ENCODE results near the gene PSMD13.

PSMD13 gene

DNA sequence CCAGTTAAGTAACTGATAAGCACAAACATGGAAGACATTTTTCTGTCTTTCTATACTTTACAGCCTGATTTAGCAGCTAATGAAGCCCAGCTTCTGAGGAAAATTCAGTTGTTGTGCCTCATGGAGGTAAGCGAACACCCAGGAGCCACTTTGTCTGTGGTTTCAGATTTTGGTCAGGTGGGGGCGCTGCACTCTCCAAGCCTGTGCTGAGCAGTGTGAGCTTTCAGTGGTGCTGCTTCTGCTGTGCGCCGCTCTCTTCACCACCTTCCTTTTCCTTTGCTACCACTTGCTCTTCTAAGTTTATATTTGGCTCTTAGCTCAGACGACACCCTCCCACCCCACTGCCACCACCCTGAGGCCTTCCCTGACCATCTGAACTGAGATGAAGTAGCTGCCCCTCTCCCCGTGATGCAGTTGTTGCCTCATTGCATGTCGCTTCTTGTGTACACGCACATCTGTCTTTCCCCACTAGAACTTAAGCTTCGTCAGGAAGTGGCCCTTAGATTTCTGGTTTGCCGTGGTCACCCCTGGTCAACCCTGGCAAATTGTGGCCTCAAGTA lies 14.0 kb downstream of the PSMD13 start:
- DNase-seq (ENCODE audit: low spot score): peak; percentile 53

- no peak for DNase-seq (ENCODE audit: low spot score)
Observed at GRCh38 chr11:251550-251949, 14.8 kb downstream of the PSMD13 start.

- no peak for DNase-seq (ENCODE audit: low spot score)
Observed at GRCh38 chr11:252666-253065, 15.9 kb downstream of the PSMD13 start.

DNA sequence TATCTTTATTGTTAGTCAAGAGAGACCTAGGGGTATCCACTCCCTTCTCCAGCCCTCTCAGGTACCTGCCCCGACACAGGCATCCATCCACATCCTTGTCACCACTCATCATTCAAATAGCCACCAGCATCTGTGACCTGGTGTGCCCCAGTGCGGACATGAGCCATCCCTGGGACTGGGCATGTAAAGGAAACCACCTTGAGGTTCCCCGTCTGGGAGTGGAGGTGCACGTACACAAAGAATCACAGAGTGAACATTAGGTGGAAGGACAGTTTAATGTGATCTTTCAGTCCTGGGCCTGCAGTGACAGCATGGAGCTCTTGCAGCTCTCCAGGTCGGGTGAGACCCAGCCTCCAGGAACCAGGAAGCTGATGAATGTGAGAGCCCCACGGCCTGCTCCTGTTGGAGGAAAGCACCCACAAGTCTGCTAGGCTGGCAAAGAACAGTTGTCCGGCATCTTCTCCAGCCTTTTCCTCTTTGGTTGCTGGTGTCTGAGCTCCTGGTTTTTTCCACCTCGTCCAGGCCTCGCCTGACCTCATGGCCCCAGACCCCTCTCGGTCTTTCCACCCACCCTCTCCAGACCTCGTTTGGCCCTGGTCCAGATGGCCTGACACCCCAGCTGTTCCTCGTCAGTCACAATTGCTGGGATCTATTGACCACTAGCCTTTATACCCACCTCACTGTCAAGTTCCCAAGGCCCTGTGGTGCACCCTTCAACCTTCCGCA lies 16.5 kb downstream of the PSMD13 start:
- no peak for DNase-seq (ENCODE audit: low spot score)

- no peak for DNase-seq (ENCODE audit: low spot score)
Observed at GRCh38 chr11:253886-254270, 17.1 kb downstream of the PSMD13 start.

- no peak for DNase-seq (ENCODE audit: low spot score)
Observed at GRCh38 chr11:255176-255575, 18.4 kb downstream of the PSMD13 start.

- no peak for DNase-seq (ENCODE audit: low spot score)
Observed at GRCh38 chr11:255816-256215, 19.0 kb downstream of the PSMD13 start.

DNA sequence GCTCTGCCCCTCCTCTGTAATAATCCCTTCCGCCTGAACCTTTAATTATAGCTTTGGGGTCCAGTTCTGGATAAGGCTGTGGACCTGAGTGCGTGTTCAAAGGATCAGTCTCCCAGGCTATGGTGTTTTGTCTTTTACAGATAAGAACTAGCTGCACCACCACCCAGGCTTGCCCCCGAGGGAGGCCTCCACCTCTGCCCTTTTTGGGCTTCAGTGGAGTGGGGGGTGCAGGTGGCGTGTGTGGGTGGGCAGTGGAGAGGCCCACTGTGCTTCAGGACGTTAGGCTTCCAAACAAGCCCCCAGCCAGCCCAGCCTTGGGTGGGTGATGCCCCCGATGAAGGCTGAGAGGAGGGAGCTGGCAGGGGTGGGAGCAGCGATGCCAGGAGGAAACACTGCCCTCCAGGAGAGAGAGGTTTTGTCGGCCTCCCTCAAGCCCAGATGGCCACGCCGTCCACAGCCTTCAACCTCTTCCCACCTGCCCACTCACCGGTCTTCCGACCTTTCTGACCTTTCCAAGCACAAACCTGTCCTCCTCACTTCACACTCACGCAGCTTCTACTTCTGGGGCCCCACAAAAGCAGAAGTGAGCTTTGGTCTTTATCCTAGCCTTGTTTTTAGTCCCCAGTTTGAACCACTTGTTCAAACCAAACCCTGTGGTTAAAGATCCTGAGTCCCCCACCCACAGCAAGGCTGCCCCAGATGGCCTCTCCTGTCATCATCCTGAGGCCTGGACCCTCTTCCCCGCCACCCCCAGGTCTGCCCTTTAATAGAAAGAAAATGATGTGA lies 20.4 kb downstream of the PSMD13 start:
- DNase-seq (ENCODE audit: low spot score): no peak

DNA sequence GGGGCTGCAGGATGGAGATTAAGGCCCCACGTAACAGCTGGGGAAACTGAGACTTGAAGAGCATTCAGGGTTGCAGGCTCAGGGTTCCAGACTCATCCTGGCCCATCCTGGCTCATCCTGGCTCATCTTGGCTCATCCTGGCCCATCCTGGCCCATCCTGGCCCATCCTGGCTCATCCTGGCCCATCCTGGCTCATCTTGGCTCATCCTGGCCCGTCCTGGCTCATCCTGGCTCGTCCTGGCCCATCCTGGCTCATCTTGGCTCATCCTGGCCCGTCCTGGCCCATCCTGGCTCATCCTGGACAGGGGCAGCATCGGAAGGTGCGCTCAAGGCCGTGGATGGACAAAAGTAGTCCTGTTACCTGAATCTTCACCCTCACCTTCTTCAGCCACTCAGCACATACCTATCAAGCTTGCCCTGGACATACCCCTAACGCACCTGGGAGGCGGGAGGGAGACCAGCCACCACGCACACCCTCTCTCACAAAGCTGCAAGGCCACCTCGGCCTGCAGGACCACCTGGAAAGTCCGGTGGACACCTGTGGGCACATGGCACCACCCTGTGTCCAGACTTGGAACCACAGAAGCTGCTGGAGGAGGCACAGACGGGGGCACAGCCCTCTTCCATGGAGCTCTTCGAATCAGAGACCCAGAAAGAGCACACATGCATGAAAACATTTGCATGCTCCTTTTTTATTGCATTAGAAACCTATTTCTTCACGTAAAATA lies 21.2 kb downstream of the PSMD13 start:
- DNase-seq (ENCODE audit: low spot score): no peak

DNA sequence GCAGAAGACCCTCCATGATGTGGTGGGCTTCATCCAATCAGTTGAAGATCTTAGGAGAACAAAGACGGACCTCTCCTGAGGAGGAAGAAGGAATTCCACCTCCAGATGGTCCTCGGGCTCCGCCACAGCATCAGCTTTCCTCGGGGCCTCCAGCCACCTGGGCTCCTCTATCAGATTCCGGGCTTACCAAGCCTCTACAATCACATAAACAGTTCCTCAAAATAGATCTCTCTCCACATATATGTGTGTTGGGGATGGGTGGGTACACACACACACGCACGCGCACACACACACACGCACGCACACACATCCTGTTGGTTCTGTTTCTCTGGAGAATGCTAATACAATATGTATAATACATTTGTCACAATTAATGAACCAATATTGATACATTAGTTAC lies 22.6 kb downstream of the PSMD13 start:
- DNase-seq (ENCODE audit: low spot score): no peak

DNA sequence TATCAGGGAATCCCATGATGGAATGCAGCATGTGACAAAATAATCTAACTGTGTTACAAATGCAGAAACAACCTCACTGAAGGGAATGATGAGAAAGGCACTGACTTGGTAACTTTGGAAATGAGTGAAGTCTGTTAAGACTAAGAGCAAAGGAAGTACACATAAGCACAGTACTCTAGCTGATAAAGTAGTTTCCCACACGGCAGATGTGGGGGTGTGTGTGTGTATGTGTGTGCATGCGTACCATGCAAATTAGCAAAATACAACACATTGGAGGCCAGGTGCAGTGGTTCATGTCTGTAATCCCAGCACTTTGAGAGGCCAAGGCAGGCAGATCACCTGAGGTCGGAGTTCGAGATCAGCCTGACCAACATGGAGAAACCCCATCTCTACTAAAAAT lies 24.8 kb downstream of the PSMD13 start:
- no peak for DNase-seq (ENCODE audit: low spot score)

GRCh38 chr11:266676-267439 lies 30.1 kb downstream of the PSMD13 start:
- no peak for DNase-seq (ENCODE audit: low spot score)

- no peak for DNase-seq (ENCODE audit: low spot score)
Observed at GRCh38 chr11:267491-267994, 30.8 kb downstream of the PSMD13 start.

DNA sequence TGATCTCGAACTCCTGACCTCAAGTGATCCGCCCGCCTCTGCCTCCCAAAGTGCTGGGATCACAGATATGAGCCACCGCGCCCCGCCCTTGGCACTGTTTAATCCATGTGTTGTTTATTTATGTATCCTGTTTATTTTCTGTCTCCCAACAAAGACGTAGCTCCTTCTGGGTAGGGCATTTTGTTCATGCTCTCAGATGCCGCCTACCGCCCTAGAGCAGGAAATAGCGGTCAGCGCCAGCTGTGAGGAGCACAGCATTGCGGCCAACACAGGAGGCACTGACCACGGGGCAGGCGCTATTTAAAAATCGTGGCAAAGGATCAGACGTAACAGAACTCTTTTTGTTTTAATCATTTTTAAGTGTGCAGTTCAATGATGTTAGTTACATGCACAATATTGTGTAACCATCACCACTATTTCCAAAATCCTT lies 32.0 kb downstream of the PSMD13 start:
- peak; percentile 78 for DNase-seq (ENCODE audit: low spot score)

- peak; percentile 65 for DNase-seq (ENCODE audit: low spot score)
Observed at GRCh38 chr11:269146-269890, 32.5 kb downstream of the PSMD13 start.

DNA sequence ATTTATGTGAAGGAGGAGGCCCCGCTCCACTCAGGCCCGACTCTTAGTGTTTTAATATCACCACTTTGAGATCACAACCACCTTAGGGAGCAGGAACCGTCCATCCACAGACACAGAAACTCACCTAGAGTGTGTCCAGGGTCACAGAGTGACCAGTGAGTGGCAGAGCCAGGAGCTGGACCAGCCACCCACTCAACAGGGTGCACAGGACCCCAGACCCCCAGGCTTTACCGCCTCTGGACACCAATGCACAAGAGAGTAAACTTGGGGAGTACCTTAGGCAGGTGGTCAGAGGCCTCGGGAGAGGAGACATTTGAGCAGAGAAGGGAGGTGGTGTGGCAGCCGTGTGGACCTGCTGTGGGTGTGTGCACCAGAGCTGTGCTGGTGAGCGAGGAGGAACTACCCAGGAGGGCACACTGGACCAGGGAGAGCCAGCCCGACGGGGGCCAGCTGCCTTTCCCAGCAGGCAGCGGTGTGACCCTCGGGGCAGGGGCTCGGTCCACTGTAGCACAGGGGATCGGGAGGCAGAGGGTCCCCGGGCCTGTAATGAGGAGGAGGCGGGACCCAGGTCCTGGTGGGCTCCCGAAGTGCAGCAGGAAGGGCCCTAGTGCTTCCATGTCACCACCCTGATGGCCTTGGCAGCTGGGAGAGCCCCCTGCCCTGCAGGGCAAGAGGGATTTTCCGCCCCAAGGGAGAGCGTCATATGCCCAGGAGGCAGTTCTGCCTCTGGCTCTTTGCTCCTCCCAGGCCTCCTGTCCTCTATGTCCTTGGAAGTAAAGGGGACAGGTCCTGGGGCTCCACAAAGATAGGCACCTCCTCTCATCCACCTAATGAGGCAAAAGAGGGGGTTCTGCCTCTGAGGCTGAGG lies 33.9 kb downstream of the PSMD13 start:
- no peak for DNase-seq (ENCODE audit: low spot score)

DNA sequence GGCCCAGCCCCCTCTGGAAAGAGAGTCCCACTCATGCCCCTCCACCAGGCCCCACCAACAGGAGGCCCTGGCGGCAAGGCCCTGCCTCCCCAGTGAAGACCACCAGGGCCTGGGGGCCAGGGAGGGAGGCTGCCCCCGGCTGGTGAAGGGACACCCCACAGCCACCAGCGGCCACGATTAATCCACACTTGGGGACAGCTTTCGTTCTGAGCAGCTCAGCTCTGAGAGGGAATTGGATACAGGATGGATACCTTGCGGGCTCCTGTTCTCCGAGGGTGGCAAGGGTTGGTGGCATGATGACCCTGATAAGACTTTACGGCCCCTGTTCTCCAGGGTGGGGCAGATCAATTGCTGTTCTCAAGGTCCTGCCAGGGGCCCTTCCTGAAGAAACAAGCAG lies 34.5 kb downstream of the PSMD13 start:
- DNase-seq (ENCODE audit: low spot score): no peak

DNA sequence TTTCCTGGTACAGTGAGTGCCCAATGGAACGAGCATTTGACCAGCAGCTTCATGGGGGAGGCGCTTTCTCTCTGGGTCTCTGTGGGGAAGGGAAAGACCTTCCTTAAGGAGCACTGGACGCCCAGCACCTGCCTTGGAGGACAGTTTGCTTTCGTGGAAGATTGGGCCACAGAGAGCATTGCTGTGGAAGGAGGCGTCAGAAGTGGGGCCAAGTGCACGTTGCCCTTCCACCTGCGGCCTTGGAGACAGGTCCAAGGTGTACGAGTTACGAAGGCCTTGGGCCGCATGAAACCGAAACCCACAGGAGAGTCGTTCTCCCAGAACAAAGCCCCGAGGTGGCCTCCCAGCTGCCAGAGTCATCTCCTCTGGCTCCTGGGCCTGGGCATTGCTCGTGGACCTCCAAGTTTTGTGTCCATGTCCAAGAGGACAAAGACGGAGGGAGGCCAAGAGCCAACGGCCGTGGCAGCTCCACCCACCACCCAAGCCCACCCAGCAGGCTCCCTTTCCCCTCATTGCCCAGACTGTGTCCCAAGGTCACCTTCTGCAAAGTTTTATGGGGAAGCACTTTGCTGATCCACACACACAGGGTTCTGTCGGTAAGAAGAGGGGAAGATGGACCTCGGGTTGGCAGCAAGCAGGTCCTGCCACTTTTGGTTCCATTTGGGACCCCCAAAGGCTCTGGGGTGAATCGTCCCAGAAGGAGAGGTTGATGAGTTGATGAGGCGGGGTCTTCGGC lies 35.6 kb downstream of the PSMD13 start:
- no peak for DNase-seq (ENCODE audit: low spot score)

- DNase-seq (ENCODE audit: low spot score): no peak
Observed at GRCh38 chr11:272931-273198, 36.1 kb downstream of the PSMD13 start.

DNA sequence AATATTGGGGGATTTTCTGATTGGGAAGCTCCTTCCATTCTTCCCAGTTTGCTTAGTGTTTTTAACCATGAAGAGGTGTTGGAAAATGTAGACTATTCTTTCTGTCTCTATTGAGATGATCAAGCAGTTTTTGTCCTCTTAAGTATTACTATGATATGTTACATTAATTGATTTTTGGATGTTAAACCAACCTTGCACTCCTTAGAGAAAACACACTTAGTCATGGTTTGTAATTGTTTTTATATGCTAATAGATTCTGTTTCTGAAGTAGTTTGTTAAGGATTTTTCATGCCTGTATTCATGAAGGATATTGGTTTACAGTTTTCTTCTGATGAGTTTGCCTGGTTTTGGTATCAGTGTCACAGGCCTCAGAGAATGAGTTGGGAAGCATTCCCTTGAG lies 39.4 kb downstream of the PSMD13 start:
- no peak for DNase-seq (ENCODE audit: low spot score)

Data from RKO (cell line).